GM23248 (cell line): ENCODE data around the gene FAM168B.

Experiments
- EZH2 ChIP-seq: fragments of 200-600 bp; sonication (generic); IDR thresholded peaks from 2 replicates; pipeline ENCODE4 v1.6.1; 2018; ENCODE audit warnings: antibody characterized with exemption, mild to moderate bottlenecking; ENCODE audit not compliant: insufficient read depth, poor library complexity, severe bottlenecking
- EZH2phosphoT487 ChIP-seq: fragments of 200-600 bp; sonication (generic); IDR thresholded peaks from 2 replicates; pipeline ENCODE4 v1.6.1; 2018; ENCODE audit warnings: antibody characterized with exemption, moderate library complexity, mild to moderate bottlenecking, low read depth; ENCODE audit not compliant: insufficient read depth

DNA sequence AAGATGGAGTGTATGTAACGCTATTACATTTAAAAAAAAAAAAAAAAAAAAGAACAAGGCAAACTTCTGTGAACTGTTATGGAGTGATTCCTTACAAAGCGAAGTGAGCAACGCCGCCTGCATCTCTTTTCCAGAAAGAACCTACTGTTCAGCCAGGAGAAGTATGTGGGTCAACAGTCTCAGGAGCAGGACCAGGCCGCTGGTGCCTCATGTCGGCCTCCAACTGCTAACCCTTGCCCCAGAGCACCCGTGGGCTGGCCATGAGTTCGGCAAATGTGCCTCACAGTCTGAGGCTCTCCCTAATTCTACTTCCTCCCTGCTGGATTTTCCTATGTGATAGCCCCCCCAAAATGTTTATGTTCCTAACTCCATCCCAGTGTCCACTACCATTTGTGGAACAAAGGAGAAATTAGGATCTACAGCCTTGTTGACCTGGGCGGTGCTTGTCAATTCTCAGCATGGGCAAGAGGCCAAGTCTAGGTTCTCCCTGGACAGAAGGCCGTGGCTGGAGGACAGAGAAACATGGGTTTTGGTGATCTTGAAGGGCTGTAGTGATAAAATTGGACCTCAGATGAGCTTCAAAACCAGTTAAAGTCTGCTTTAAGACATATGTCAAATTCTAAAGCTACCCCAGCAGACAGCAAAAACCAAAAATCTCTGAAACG is 15.9 kb downstream of the FAM168B start:
- no peak for TF ChIP-seq EZH2
- no peak for TF ChIP-seq EZH2phosphoT487
